HEK293 (cell line): ENCODE measurements around the gene EPHB1.

Experiments used
- OSR2 ChIP-seq: fragments of 450-650 bp; formaldehyde crosslinking; IDR thresholded peaks from 2 replicates; pipeline ENCODE4 v1.5.1; 2016; ENCODE audit warnings: missing biosample characterization, missing genetic modification characterization
- ZBTB6 ChIP-seq: fragments of 450-650 bp; formaldehyde crosslinking; IDR thresholded peaks from 2 replicates; pipeline ENCODE4 v1.5.1; 2017; ENCODE audit warnings: missing biosample characterization, missing genetic modification characterization
- ZNF23 ChIP-seq: fragments of 450-650 bp; formaldehyde crosslinking; IDR thresholded peaks from 2 replicates; pipeline ENCODE4 v1.5.1; 2016; ENCODE audit warnings: missing biosample characterization, missing genetic modification characterization, borderline replicate concordance
- ZNF423 ChIP-seq: fragments of 450-650 bp; formaldehyde crosslinking; IDR thresholded peaks from 2 replicates; pipeline ENCODE4 v1.5.1; 2016; ENCODE audit warnings: missing biosample characterization, missing genetic modification characterization
- ZNF785 ChIP-seq: fragments of 450-650 bp; formaldehyde crosslinking; IDR thresholded peaks from 2 replicates; pipeline ENCODE4 v1.5.1; 2016; ENCODE audit warnings: missing biosample characterization, missing genetic modification characterization
- TF ChIP-seq, protein P1 (sequence below): fragments of 450-650 bp; formaldehyde crosslinking; IDR thresholded peaks from 2 replicates; pipeline ENCODE4 v1.5.1; 2016; ENCODE audit warnings: missing biosample characterization, missing genetic modification characterization

DNA sequence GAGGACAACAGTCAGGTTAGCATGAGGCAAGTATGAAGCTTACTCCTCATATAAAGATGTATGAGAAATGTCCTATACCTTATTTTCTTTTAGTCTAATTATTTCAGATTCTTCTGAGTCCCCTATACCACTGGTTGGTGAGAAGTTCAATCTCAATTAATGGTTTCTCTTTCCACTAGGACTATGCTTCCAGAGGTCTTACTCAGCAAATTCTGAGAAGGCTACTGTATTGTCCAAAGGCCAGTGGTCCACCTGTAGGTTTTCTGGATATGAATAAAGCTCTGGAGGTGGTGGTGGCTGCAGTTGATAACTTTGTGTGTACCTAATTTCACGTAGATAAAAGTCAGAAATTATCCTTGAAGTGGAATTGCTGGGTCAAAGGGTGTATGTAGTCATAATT, 149.4 kb downstream of the EPHB1 start:
- TF ChIP-seq ZNF23 (tag by site-specific recombination): no peak
- TF ChIP-seq, protein P1, sequence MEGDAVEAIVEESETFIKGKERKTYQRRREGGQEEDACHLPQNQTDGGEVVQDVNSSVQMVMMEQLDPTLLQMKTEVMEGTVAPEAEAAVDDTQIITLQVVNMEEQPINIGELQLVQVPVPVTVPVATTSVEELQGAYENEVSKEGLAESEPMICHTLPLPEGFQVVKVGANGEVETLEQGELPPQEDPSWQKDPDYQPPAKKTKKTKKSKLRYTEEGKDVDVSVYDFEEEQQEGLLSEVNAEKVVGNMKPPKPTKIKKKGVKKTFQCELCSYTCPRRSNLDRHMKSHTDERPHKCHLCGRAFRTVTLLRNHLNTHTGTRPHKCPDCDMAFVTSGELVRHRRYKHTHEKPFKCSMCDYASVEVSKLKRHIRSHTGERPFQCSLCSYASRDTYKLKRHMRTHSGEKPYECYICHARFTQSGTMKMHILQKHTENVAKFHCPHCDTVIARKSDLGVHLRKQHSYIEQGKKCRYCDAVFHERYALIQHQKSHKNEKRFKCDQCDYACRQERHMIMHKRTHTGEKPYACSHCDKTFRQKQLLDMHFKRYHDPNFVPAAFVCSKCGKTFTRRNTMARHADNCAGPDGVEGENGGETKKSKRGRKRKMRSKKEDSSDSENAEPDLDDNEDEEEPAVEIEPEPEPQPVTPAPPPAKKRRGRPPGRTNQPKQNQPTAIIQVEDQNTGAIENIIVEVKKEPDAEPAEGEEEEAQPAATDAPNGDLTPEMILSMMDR (tag by site-specific recombination): no peak
- no peak for TF ChIP-seq ZBTB6 (tag by site-specific recombination)
- no peak for TF ChIP-seq ZNF423
- no peak for TF ChIP-seq ZNF785 (tag by site-specific recombination)
- TF ChIP-seq OSR2: no peak
